Endodermal cell (in vitro differentiated cells): Measurements from ENCODE around the gene DYNLRB1. TPM values are rescaled to one million over a fixed set of nuclear protein-coding genes. Genes with fewer than 3 reads are reported as not detected.

ENCODE experiments used
- DNase-seq: peaks from one replicate; pipeline ENCODE4 v3.0.0-alpha.2; 2017
- H3K27ac ChIP-seq: 2 replicates; pipeline ENCODE4 v1.5.1; 2013; ENCODE audit warnings: mild to moderate bottlenecking, low read depth, low read length, moderate library complexity
- H3K27me3 ChIP-seq: 2 replicates; pipeline ENCODE4 v1.6.1; 2013; ENCODE audit warnings: mild to moderate bottlenecking, low read length, moderate library complexity; ENCODE audit not compliant: insufficient read depth, control insufficient read depth, poor library complexity, severe bottlenecking
- H3K36me3 ChIP-seq: 2 replicates; pipeline ENCODE4 v1.7.0; 2013; ENCODE audit warnings: mild to moderate bottlenecking, low read length, moderate library complexity; ENCODE audit not compliant: control insufficient read depth, insufficient read depth
- H3K4me1 ChIP-seq: one replicate; pipeline ENCODE4 v1.7.0; 2013; ENCODE audit warnings: low read length; ENCODE audit not compliant: control insufficient read depth, insufficient read depth
- H3K4me3 ChIP-seq: 2 replicates; pipeline ENCODE4 v1.5.1; 2013; ENCODE audit warnings: mild to moderate bottlenecking, low read length, moderate library complexity
- H3K9ac ChIP-seq: 2 replicates; pipeline ENCODE4 v1.6.1; 2013; ENCODE audit warnings: mild to moderate bottlenecking, low read length, moderate library complexity; ENCODE audit not compliant: poor library complexity, severe bottlenecking; ENCODE audit errors: extremely low read depth
- H3K9me3 ChIP-seq: 2 replicates; pipeline ENCODE4 v1.6.1; 2013; ENCODE audit warnings: mild to moderate bottlenecking, low read length, moderate library complexity; ENCODE audit not compliant: control insufficient read depth
- H3K27ac Mint-ChIP-seq: 2 replicates; pipeline ENCODE4 v1.8.0; 2020; ENCODE audit warnings: mixed read lengths
- H3K27me3 Mint-ChIP-seq: 2 replicates; pipeline ENCODE4 v1.8.0; 2021; ENCODE audit warnings: mild to moderate bottlenecking, mixed read lengths; ENCODE audit not compliant: insufficient read depth
- H3K36me3 Mint-ChIP-seq: 2 replicates; pipeline ENCODE4 v1.8.0; 2020; ENCODE audit warnings: low read depth, mixed read lengths
- H3K4me1 Mint-ChIP-seq: 2 replicates; pipeline ENCODE4 v1.8.0; 2020; ENCODE audit warnings: mixed read lengths
- H3K4me3 Mint-ChIP-seq: 2 replicates; pipeline ENCODE4 v1.8.0; 2020; ENCODE audit warnings: mild to moderate bottlenecking, moderate library complexity, mixed read lengths
- H3K9me3 Mint-ChIP-seq: 2 replicates; pipeline ENCODE4 v1.8.0; 2020; ENCODE audit warnings: mild to moderate bottlenecking, mixed read lengths
- CTCF ChIP-seq: fragments of 200-600 bp; sonication (generic); conservative IDR thresholded peaks from 2 replicates; pipeline ENCODE4 v1.5.0; 2021; ENCODE audit warnings: antibody characterized with exemption, mild to moderate bottlenecking
- WGBS, 2 experiments: methylation state at CpG; one replicate each; pipeline versions ENCODE4 v1.1.5 to v1.1.7; 2013; ENCODE audit warnings: missing lambda C conversion rate in 2 of 2, mixed read lengths in 1 of 2; ENCODE audit not compliant: insufficient coverage in 1 of 2, insufficient read length in 1 of 2; 5-methylcytosine and 5-hydroxymethylcytosine counted together
- total RNA-seq, 2 donors: library from RNA; stranded (reverse); fragmentation: NEBNext Ultra II Directional in 1 of 2; extraction: Animal tissue kit (Norgen Biotek cat#: 25700) in 1 of 2; gene quantifications; 2 replicates in 1 of 2; 3 replicates in 1 of 2; pipeline ENCODE4 v1.2.1, GENCODE V29; 2021

DYNLRB1 gene
- total RNA-seq, 2 donors from 2014 or later = 194 to 213 TPM

GRCh38 chr20:34583544-34583943, 67.3 kb downstream of the DYNLRB1 start:
- DNase-seq = no peak
- H3K36me3 ChIP-seq = peaks cover 30% of the 10 kb centered on the region
- no peak for TF ChIP-seq CTCF
- H3K4me3 Mint-ChIP-seq = no peak overlapping the region
- H3K4me1 Mint-ChIP-seq = peaks cover 6% of the 10 kb centered on the region
- H3K9ac ChIP-seq = no peak overlapping the region
- H3K27ac ChIP-seq = no peak overlapping the region
- no peak overlapping the region for H3K27ac Mint-ChIP-seq
- H3K4me3 ChIP-seq = no peak overlapping the region
- H3K4me1 ChIP-seq = no peaks in the 10 kb centered on the region
- no peaks in the 10 kb centered on the region for H3K9me3 ChIP-seq
- no peaks in the 10 kb centered on the region for H3K9me3 Mint-ChIP-seq
- WGBS, 2 experiments = 91% methylated on average over 4 to 6 of the region's 6 CpGs
- peaks cover 41% of the 10 kb centered on the region for H3K36me3 Mint-ChIP-seq
- no peaks in the 10 kb centered on the region for H3K27me3 ChIP-seq
- H3K27me3 Mint-ChIP-seq = no peaks in the 10 kb centered on the region

GRCh38 chr20:34585019-34585418, 68.8 kb downstream of the DYNLRB1 start:
- WGBS, 2 experiments = 88 to 94% methylated on average over 1 to 5 of the region's 5 CpGs
- Histone ChIP-seq H3K36me3 (peaks cover 30% of the 10 kb centered on the region), H3K4me3 (no peak overlapping the region), H3K9ac (no peak overlapping the region), H3K27ac (no peak overlapping the region), H3K27me3 (no peaks in the 10 kb centered on the region), H3K4me1 (no peaks in the 10 kb centered on the region), H3K9me3 (no peaks in the 10 kb centered on the region)
- no peak overlapping the region for H3K27ac Mint-ChIP-seq
- H3K9me3 Mint-ChIP-seq = no peaks in the 10 kb centered on the region
- H3K36me3 Mint-ChIP-seq = peaks cover 41% of the 10 kb centered on the region
- TF ChIP-seq CTCF = no peak
- no peaks in the 10 kb centered on the region for H3K27me3 Mint-ChIP-seq
- DNase-seq = no peak
- no peak overlapping the region for H3K4me3 Mint-ChIP-seq
- H3K4me1 Mint-ChIP-seq = peaks cover 6% of the 10 kb centered on the region

GRCh38 chr20:34586488-34587163, 70.4 kb downstream of the DYNLRB1 start:
- Histone ChIP-seq H3K9me3 (no peaks in the 10 kb centered on the region), H3K9ac (no peak overlapping the region), H3K27me3 (no peaks in the 10 kb centered on the region), H3K4me1 (no peaks in the 10 kb centered on the region), H3K4me3 (no peak overlapping the region), H3K36me3 (peaks cover 24% of the 10 kb centered on the region), H3K27ac (no peak overlapping the region)
- H3K4me3 Mint-ChIP-seq = no peak overlapping the region
- H3K27ac Mint-ChIP-seq = peak overlapping the region; percentile 65
- no peak for TF ChIP-seq CTCF
- H3K27me3 Mint-ChIP-seq = no peaks in the 10 kb centered on the region
- no peaks in the 10 kb centered on the region for H3K9me3 Mint-ChIP-seq
- peaks cover 34% of the 10 kb centered on the region for H3K36me3 Mint-ChIP-seq
- peaks cover 6% of the 10 kb centered on the region for H3K4me1 Mint-ChIP-seq
- WGBS, 2 experiments = 95% methylated on average over 7 to 9 of the region's 9 CpGs
- DNase-seq = no peak

Other genes starting within 250 kb of the DYNLRB1 start
- gene AHCY, start 213.1 kb upstream of the DYNLRB1 start, total RNA-seq = 100 to 1,000 TPM; 271 to 350 TPM
- gene ITCH, start 153.1 kb upstream of the DYNLRB1 start, total RNA-seq = 10 to 100 TPM; 65.1 to 84.4 TPM
- gene MAP1LC3A, start 42.3 kb downstream of the DYNLRB1 start, total RNA-seq = 10 to 100 TPM; 19.0 to 41.6 TPM
- 10 to 100 TPM; 35.8 to 41.2 TPM for gene PIGU, start 160.7 kb downstream of the DYNLRB1 start, total RNA-seq
- gene TP53INP2, start 187.9 kb downstream of the DYNLRB1 start, total RNA-seq = 10 to 100 TPM in 1 of 2 donors, 1 to 10 TPM in 1; 7.0 to 20.2 TPM